Keratinocyte (primary cell): ENCODE results near the gene KPNA3. TPM values are rescaled to one million over a fixed set of nuclear protein-coding genes. Genes with fewer than 3 reads are reported as not detected.

Source experiments
- DNase-seq: peaks from one replicate; pipeline ENCODE4 v3.0.0-alpha.2; 2011; ENCODE audit warnings: low read depth, missing footprints, low spot score
- FAIRE-seq: peaks from 2 replicates; lab custom pipeline; 2011; peaks lifted over from hg19 to GRCh38; lab: Jason Lieb, UNC
- H2AFZ ChIP-seq: 2 replicates; pipeline ENCODE4 v1.6.0; 2012; ENCODE audit warnings: low read length, control low read depth, inconsistent platforms; ENCODE audit not compliant: control insufficient read depth
- H3K27ac ChIP-seq: 2 replicates; pipeline ENCODE4 v1.5.1; 2011; ENCODE audit warnings: low read length; ENCODE audit not compliant: control insufficient read depth, insufficient read depth
- H3K27me3 ChIP-seq: 3 replicates; pipeline ENCODE4 v1.6.0; 2011; ENCODE audit warnings: low read length; ENCODE audit not compliant: control insufficient read depth, insufficient read depth; ENCODE audit errors: extremely low read depth
- H3K36me3 ChIP-seq, 2 experiments: 2 replicates in 1 of 2; 3 replicates in 1 of 2; pipeline ENCODE4 v1.5.1; 2011; ENCODE audit warnings: low read length in 2 of 2, mild to moderate bottlenecking in 1 of 2; ENCODE audit not compliant: control insufficient read depth in 2 of 2, insufficient read depth in 2 of 2; ENCODE audit errors: extremely low read depth in 1 of 2
- H3K4me1 ChIP-seq: 3 replicates; pipeline ENCODE4 v1.5.1; 2011; ENCODE audit warnings: low read length; ENCODE audit not compliant: control insufficient read depth, insufficient read depth; ENCODE audit errors: extremely low read depth
- H3K4me2 ChIP-seq: 3 replicates; pipeline ENCODE4 v1.6.0; 2011; ENCODE audit warnings: low read depth, low read length; ENCODE audit not compliant: control insufficient read depth, insufficient read depth; ENCODE audit errors: extremely low read depth
- H3K4me3 ChIP-seq, 3 experiments: fragments of 200-600 bp in 1 of 3; sonication (generic) in 1 of 3; 2 replicates in 2 of 3; 3 replicates in 1 of 3; pipeline ENCODE4 v1.5.1; 2011 to 2016; ENCODE audit warnings: low read length in 3 of 3, mild to moderate bottlenecking in 3 of 3, control low read depth in 2 of 3, inconsistent platforms in 1 of 3, low read depth in 1 of 3, mixed read lengths in 1 of 3, mixed run types in 1 of 3, moderate library complexity in 1 of 3; ENCODE audit not compliant: control insufficient read depth in 2 of 3, insufficient read depth in 2 of 3; ENCODE audit errors: extremely low read depth in 1 of 3
- H3K79me2 ChIP-seq: 2 replicates; pipeline ENCODE4 v1.6.0; 2012; ENCODE audit warnings: low read length; ENCODE audit not compliant: control insufficient read depth, insufficient read depth
- H3K9ac ChIP-seq: 3 replicates; pipeline ENCODE4 v1.6.0; 2011; ENCODE audit warnings: low read length; ENCODE audit not compliant: control insufficient read depth, insufficient read depth; ENCODE audit errors: extremely low read depth
- H3K9me1 ChIP-seq: 3 replicates; pipeline ENCODE4 v1.6.0; 2011; ENCODE audit warnings: low read length; ENCODE audit not compliant: control insufficient read depth, insufficient read depth; ENCODE audit errors: extremely low read depth
- H3K9me3 ChIP-seq: 2 replicates; pipeline ENCODE4 v1.5.1; 2012; ENCODE audit warnings: low read depth, low read length; ENCODE audit not compliant: control insufficient read depth
- H4K20me1 ChIP-seq: 3 replicates; pipeline ENCODE4 v1.6.0; 2011; ENCODE audit warnings: low read length; ENCODE audit not compliant: control insufficient read depth, insufficient read depth; ENCODE audit errors: extremely low read depth
- CTCF ChIP-seq, 3 experiments: IDR thresholded peaks in 1 of 3; conservative IDR thresholded peaks in 1 of 3; optimal IDR thresholded peaks in 1 of 3; 2 replicates in 2 of 3; 3 replicates in 1 of 3; pipeline versions ENCODE3 to v1.5.1; 2011; ENCODE audit warnings: low read length in 3 of 3, mild to moderate bottlenecking in 3 of 3, moderate library complexity in 2 of 3, control low read depth in 1 of 3, inconsistent platforms in 1 of 3; ENCODE audit not compliant: insufficient read depth in 2 of 3; ENCODE audit errors: extremely low read depth in 1 of 3
- EZH2 ChIP-seq: IDR thresholded peaks from one replicate; pipeline ENCODE4 v1.6.1; 2012; ENCODE audit warnings: inconsistent platforms, mild to moderate bottlenecking, low read length, moderate library complexity
- dilution Hi-C: fragments of 300-500 bp; cut with MboI; formaldehyde crosslinking; loops from one replicate; pipeline ENCODE4 v1.7.0; 2020; ENCODE audit warnings: low sequenced_read_pairs; ENCODE audit not compliant: extremely low pct_ligation_motif_present
- polyA plus RNA-seq, 5 experiments: library from polyadenylated mRNA; depleted of rRNA in 3 of 5; stranded (reverse) in 3 of 5; stranded (forward) in 1 of 5; unstranded in 1 of 5; fragments of >200 nt; gene quantifications; 1 replicate in 1 of 5; 2 replicates in 3 of 5; 3 replicates in 1 of 5; pipeline versions ENCODE4 v1.2.1 to v1.2.3, GENCODE V29; 2011 to 2012; ENCODE audit warnings: missing spikeins in 2 of 5, low read depth in 1 of 5, low replicate concordance in 1 of 5

KPNA3 gene
- polyA plus RNA-seq, 1 donor (not counting 4 experiments of a cell fraction or from before 2014, with no cell fraction given): 37.3 TPM

GRCh38 chr13:49760558-49760957, 31.9 kb downstream of the KPNA3 start:
- no peak for DNase-seq
- Histone ChIP-seq H4K20me1 (no peaks in the 10 kb centered on the region), H3K36me3 (no peaks in the 10 kb centered on the region), H3K4me2 (no peak overlapping the region), H3K4me1 (no peaks in the 10 kb centered on the region), H3K9me1 (no peaks in the 10 kb centered on the region), H3K79me2 (peaks cover 71% of the 10 kb centered on the region), H3K4me3 (no peak overlapping the region), H2AFZ (no peak overlapping the region), H3K27ac (no peak overlapping the region), H3K9me3 (no peaks in the 10 kb centered on the region), H3K27me3 (no peaks in the 10 kb centered on the region), H3K9ac (no peak overlapping the region)
- dilution Hi-C loops: no loop called here
- no peak for TF ChIP-seq EZH2
- no peak for TF ChIP-seq CTCF (optimal IDR thresholded peaks at IDR 0.05 in 1 of 3, IDR thresholded peaks at IDR 0.05 in 1 of 3, conservative IDR thresholded peaks at IDR 0.05 in 1 of 3; ENCODE audit: extremely low read depth in 1 of 3, insufficient read depth in 2 of 3, low read length in 3 of 3)
- FAIRE-seq: no peak

GRCh38 chr13:49759503-49759902, 33.0 kb downstream of the KPNA3 start:
- H3K36me3 ChIP-seq: no peaks in the 10 kb centered on the region
- no peaks in the 10 kb centered on the region for H3K9me3 ChIP-seq
- H3K4me3 ChIP-seq: no peak overlapping the region
- no peak overlapping the region for H3K4me2 ChIP-seq
- no peaks in the 10 kb centered on the region for H4K20me1 ChIP-seq
- H2AFZ ChIP-seq: no peak overlapping the region
- H3K79me2 ChIP-seq: peaks cover 75% of the 10 kb centered on the region
- dilution Hi-C loops: no loop called here
- H3K27ac ChIP-seq: no peak overlapping the region
- FAIRE-seq: no peak
- no peak for DNase-seq
- H3K4me1 ChIP-seq: no peaks in the 10 kb centered on the region
- H3K27me3 ChIP-seq: no peaks in the 10 kb centered on the region
- H3K9me1 ChIP-seq: no peaks in the 10 kb centered on the region
- no peak overlapping the region for H3K9ac ChIP-seq
- no peak for TF ChIP-seq EZH2
- no peak for TF ChIP-seq CTCF (optimal IDR thresholded peaks at IDR 0.05 in 1 of 3, IDR thresholded peaks at IDR 0.05 in 1 of 3, conservative IDR thresholded peaks at IDR 0.05 in 1 of 3; ENCODE audit: extremely low read depth in 1 of 3, insufficient read depth in 2 of 3, low read length in 3 of 3)
